Measurements from ENCODE around the gene PEX14. TPM values are rescaled to one million over a fixed set of nuclear protein-coding genes. Genes with fewer than 3 reads are reported as not detected.
"Not testable (repeated sequence)": the region's sequence is repeated elsewhere in the genome, so short reads cannot be mapped to it uniquely, and the experiment has no call there.

The PEX14 gene, protein sequence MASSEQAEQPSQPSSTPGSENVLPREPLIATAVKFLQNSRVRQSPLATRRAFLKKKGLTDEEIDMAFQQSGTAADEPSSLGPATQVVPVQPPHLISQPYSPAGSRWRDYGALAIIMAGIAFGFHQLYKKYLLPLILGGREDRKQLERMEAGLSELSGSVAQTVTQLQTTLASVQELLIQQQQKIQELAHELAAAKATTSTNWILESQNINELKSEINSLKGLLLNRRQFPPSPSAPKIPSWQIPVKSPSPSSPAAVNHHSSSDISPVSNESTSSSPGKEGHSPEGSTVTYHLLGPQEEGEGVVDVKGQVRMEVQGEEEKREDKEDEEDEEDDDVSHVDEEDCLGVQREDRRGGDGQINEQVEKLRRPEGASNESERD
- 10 to 100 TPM; 19.5 to 29.3 TPM for total RNA-seq

DNA sequence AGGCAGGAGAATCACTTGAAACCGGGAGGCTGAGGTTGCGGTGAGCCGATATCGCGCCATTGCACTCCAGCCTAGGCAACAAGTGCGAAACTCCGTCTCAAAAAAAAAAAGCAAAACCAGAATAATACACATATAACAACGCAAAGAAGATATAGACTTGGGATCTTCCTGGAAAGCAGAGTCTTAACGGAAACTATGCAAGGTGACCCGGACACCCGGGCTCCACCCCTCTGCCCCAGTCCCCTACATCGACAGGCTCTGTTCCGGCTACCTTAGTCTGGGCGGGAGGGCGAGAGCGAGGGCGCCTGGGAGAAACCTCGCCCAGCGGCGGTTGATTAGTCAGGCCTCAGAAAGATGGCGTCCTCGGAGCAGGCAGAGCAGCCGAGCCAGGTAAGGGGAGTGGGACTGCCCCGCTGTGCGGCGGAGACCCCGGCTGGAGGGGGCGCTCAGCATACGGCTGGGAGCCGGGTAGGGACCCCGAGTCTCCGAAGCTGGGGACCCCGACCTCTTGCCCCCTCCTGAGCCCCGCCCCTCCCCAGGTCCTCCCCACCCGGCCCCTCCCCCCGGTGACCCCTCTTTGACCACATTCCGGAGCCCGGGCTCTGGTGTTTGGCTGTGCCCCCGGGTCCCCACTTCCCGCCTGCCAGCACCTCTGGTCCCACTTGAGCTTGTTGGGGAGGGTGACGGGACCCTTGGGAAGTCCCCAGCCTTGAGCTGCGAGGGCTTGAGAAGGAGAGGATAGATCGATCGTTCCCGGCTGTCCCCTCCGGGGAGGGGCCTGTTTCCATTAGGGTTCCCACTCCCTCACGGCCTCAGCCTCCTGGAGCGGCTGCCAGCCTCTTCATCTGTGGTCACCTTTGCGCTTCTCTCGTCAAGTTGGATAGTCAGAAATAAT is at the start of gene PEX14:
PEX14 (plus strand) TSS at position 338 of the 895 bp plus-strand sequence; CDS start at position 355, 17 bp downstream.
- Histone ChIP-seq H3K9ac (ENCODE audit: low read depth in 2 of 2, low read length in 2 of 2) (peak within 1 kb of the TSS; percentile 80 to 96), H3K9me3 (no peaks in the 10 kb centered on the region), H3K27me3 (no peaks in the 10 kb centered on the region), H3K27ac (peak within 1 kb of the TSS; percentile 73), H3K4me1 (peaks cover 12% of the 10 kb centered on the region), H3K36me3 (no peaks in the 10 kb centered on the region), H3K4me3 (peak within 1 kb of the TSS; percentile 86)
- DNase-seq = peak; percentile 91
- intact Hi-C loops (cut with DNase I) = loop anchor here (5.0 kb wide), 1 partner anchor 43 kb away; the partner anchor contains the start of gene CENPS
- TF ChIP-seq, protein P1, sequence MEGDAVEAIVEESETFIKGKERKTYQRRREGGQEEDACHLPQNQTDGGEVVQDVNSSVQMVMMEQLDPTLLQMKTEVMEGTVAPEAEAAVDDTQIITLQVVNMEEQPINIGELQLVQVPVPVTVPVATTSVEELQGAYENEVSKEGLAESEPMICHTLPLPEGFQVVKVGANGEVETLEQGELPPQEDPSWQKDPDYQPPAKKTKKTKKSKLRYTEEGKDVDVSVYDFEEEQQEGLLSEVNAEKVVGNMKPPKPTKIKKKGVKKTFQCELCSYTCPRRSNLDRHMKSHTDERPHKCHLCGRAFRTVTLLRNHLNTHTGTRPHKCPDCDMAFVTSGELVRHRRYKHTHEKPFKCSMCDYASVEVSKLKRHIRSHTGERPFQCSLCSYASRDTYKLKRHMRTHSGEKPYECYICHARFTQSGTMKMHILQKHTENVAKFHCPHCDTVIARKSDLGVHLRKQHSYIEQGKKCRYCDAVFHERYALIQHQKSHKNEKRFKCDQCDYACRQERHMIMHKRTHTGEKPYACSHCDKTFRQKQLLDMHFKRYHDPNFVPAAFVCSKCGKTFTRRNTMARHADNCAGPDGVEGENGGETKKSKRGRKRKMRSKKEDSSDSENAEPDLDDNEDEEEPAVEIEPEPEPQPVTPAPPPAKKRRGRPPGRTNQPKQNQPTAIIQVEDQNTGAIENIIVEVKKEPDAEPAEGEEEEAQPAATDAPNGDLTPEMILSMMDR (IDR thresholded peaks at IDR 0.05) = no peak

DNA sequence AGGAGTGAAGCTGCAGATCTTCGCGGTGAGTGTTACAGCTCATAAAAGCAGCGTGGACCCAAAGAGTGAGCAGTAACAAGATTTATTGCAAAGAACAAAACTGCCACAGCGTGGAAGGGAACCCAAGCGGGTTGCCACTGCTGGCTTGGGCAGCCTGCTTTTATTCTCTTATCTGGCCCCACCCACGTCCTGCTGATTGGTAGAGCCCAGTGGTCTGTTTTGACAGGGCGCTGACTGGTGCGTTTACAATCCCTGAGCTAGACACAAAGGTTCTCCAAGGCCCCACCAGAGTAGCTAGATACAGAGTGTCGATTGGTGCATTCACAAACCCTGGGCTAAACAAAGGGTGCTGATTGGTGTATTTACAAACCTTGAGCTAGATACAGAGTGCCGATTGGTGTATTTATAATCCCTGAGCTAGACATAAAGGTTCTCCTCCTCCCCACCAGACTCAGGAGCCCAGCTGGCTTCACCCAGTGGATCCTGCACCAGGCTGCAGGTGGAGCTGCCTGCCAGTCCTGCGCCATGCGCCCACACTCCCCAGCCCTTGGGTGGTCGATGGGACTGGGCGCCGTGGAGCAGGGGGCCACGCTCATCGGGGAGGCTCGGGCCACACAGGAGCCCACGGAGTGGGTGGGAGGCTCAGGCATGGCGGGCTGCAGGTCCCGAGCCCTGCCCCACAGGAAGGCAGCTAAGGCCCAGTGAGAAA is 48.8 kb upstream of the PEX14 start:
- H3K4me3 ChIP-seq = not testable (repeated sequence)

DNA sequence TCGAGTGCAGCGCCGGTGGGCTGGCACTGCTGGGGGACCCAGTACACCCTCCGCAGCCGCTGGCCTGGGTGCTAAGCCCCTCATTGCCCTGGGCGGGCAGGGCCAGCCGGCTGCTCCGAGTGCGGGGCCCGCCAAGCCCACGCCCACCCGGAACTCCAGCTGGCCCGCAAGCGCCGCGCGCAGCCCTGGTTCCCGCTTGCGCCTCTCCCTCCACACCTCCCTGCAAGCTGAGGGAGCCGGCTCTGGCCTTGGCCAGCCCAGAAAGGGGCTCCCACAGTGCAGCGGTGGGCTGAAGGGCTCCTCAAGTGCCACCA is 48.3 kb upstream of the PEX14 start:
- intact Hi-C loops (cut with DNase I); H3K36me3 ChIP-seq; H3K9me3 ChIP-seq; DNase-seq; H3K9ac ChIP-seq (ENCODE audit: low read depth in 2 of 2, low read length in 2 of 2); H3K27ac ChIP-seq; H3K27me3 ChIP-seq; H3K4me3 ChIP-seq; H3K4me1 ChIP-seq: not testable (repeated sequence)

More for the DNA sequence above, 48.8 kb upstream of the PEX14 start:
- H3K9ac ChIP-seq (ENCODE audit: low read depth in 2 of 2, low read length in 2 of 2); H3K27me3 ChIP-seq; H3K9me3 ChIP-seq; H3K4me1 ChIP-seq; H3K27ac ChIP-seq; H3K36me3 ChIP-seq; intact Hi-C loops (cut with DNase I); DNase-seq: not testable (repeated sequence)

DNA sequence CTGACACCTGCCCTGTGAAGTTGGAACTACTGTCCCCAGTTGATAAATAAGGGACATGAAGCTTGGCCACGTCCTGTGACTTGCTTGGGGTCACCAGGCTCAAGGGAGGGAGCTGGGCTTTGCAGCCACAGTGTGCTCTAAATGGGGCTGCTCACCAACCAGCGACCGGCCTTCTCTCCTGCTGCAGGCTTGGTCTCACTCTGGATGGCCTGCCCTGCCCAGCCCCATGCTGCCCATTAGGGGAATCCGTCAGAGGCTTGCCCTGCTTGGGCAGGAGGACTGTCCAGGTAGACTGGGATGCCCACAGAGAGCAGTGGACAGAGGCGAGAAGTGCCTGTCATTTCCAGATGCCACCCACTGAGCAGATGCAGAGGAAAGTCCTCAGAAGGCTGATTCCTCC is 45.8 kb upstream of the PEX14 start:
- Histone ChIP-seq H3K27ac (no peak overlapping the region), H3K9ac (ENCODE audit: low read depth in 2 of 2, low read length in 2 of 2) (no peak overlapping the region), H3K4me3 (no peak overlapping the region), H3K9me3 (no peaks in the 10 kb centered on the region), H3K27me3 (no peaks in the 10 kb centered on the region), H3K4me1 (peaks cover 4% of the 10 kb centered on the region), H3K36me3 (no peaks in the 10 kb centered on the region)
- no peak for DNase-seq
- TF ChIP-seq, protein P1 (IDR thresholded peaks at IDR 0.05) = no peak
- intact Hi-C loops (cut with DNase I) = loop anchor here (1.0 kb wide), 1 partner anchor 51 kb away; no protein-coding TSS in a partner anchor

DNA sequence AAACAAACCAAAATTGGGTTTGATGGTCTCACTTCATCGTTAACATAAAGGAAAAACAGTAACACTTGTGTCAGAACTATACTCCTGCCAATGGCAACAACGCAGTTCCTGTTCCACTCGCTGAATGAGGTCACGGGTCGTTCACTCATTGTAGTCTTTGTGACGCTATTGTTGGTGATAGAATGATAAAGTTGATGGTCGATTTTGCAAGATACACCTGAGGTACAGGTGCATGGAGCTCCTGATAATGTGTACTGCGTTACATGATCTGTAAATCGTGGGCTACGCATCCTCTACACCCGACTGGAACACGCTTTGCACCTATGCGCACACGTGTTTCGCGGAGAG is 44.9 kb upstream of the PEX14 start:
- no peaks in the 10 kb centered on the region for H3K27me3 ChIP-seq
- peak overlapping the region; percentile 81 to 85 for H3K9ac ChIP-seq (ENCODE audit: low read depth in 2 of 2, low read length in 2 of 2)
- no peaks in the 10 kb centered on the region for H3K9me3 ChIP-seq
- peaks cover 4% of the 10 kb centered on the region for H3K4me1 ChIP-seq
- DNase-seq = peak; percentile 30
- intact Hi-C loops (cut with DNase I) = loop anchor here (2.0 to 5.0 kb wide), 2 partner anchors 47 to 65 kb away; no protein-coding TSS in a partner anchor
- H3K4me3 ChIP-seq = peak overlapping the region; percentile 72
- TF ChIP-seq, protein P1 (IDR thresholded peaks at IDR 0.05) = no peak
- peak overlapping the region; percentile 21 for H3K27ac ChIP-seq
- no peaks in the 10 kb centered on the region for H3K36me3 ChIP-seq

Data from colonic mucosa (tissue), 4 donors.